Erythroblast (primary cell): ENCODE results near the gene CDC23.
"Not testable (repeated sequence)": the region's sequence is repeated elsewhere in the genome, so short reads cannot be mapped to it uniquely, and the experiment has no call there.

Source experiments
- DNase-seq, 2 experiments: peaks; one replicate each; lab custom pipeline; 2025; lab: John Stamatoyannopoulos, UW
- GATA1 ChIP-seq: IDR thresholded peaks from 2 replicates; pipeline ENCODE4 v1.6.1; 2011; ENCODE audit warnings: low read depth, mild to moderate bottlenecking, control low read depth, low read length, moderate library complexity
- POLR2A ChIP-seq: IDR thresholded peaks from 2 replicates; pipeline ENCODE4 v1.6.1; 2011; ENCODE audit warnings: mild to moderate bottlenecking, low read length

CDC23 gene

GRCh38 chr5:138213161-138214029 is at the start of gene CDC23:
CDC23 (minus strand) TSS chr5:138213323; CDS start chr5:138213312, 11 bp downstream.
- TF ChIP-seq POLR2A: peak; percentile 89
- TF ChIP-seq GATA1: no peak

GRCh38 chr5:138258704-138259292 is 45.7 kb upstream of the CDC23 start:
- DNase-seq: no peak
- TF ChIP-seq POLR2A (no peak), GATA1 (no peak)

More at GRCh38 chr5:138213161-138214029, at the start of gene CDC23:
- DNase-seq: peak; percentile 97 to 98

- no peak for TF ChIP-seq GATA1
- no peak for TF ChIP-seq POLR2A
- no peak for DNase-seq
Observed at GRCh38 chr5:138257583-138257982, 44.5 kb upstream of the CDC23 start.

- DNase-seq: no peak
- TF ChIP-seq GATA1 (no peak), POLR2A (no peak)
Observed at GRCh38 chr5:138252944-138253343, 39.8 kb upstream of the CDC23 start.

- not testable (repeated sequence) for DNase-seq
Observed at GRCh38 chr5:138247800-138248199, 34.7 kb upstream of the CDC23 start.

GRCh38 chr5:138246822-138247221 is 33.7 kb upstream of the CDC23 start:
- no peak for TF ChIP-seq POLR2A
- TF ChIP-seq GATA1: no peak

GRCh38 chr5:138246334-138246733 is 33.2 kb upstream of the CDC23 start:
- TF ChIP-seq GATA1 (no peak), POLR2A (no peak)

More at GRCh38 chr5:138246822-138247221, 33.7 kb upstream of the CDC23 start:
- DNase-seq: no peak

GRCh38 chr5:138245717-138246116 is 32.6 kb upstream of the CDC23 start:
- TF ChIP-seq GATA1: no peak
- no peak for TF ChIP-seq POLR2A
- no peak for DNase-seq

More at GRCh38 chr5:138246334-138246733, 33.2 kb upstream of the CDC23 start:
- DNase-seq: no peak

- peak in 1 of 2 experiments; percentile 19 for DNase-seq
Observed at GRCh38 chr5:138243794-138244193, 30.7 kb upstream of the CDC23 start.

GRCh38 chr5:138241688-138242571 is 28.8 kb upstream of the CDC23 start:
- DNase-seq: peak; percentile 52
- TF ChIP-seq POLR2A (no peak), GATA1 (no peak)

More at GRCh38 chr5:138243794-138244193, 30.7 kb upstream of the CDC23 start:
- TF ChIP-seq POLR2A: no peak
- TF ChIP-seq GATA1: no peak

- no peak for TF ChIP-seq GATA1
- TF ChIP-seq POLR2A: no peak
- no peak for DNase-seq
Observed at GRCh38 chr5:138240650-138241385, 27.7 kb upstream of the CDC23 start.

- DNase-seq: no peak
- TF ChIP-seq POLR2A (no peak), GATA1 (no peak)
Observed at GRCh38 chr5:138238034-138238433, 24.9 kb upstream of the CDC23 start.

GRCh38 chr5:138234651-138235050 is 21.5 kb upstream of the CDC23 start:
- TF ChIP-seq POLR2A (no peak), GATA1 (no peak)
- no peak for DNase-seq
